ENCODE data around the gene SMYD1.
"Not testable (repeated sequence)": the region's sequence is repeated elsewhere in the genome, so short reads cannot be mapped to it uniquely, and the experiment has no call there.

SMYD1 gene

GRCh38 chr2:88067598-88067997, at the start of gene SMYD1:
Gene SMYD1, plus strand, starts transcription at chr2:88067825. Its CDS starts 40 bp downstream, at chr2:88067865.
- Histone ChIP-seq H3K27ac (ENCODE audit: low read depth, low read length) (no peak within 1 kb of the TSS), H3K4me1 (ENCODE audit: control insufficient read depth, insufficient read depth, low read length) (peaks cover 18% of the 10 kb centered on the region), H3K9me3 (ENCODE audit: control insufficient read depth, insufficient read depth, low read length) (no peaks in the 10 kb centered on the region), H3K9ac (ENCODE audit: low read depth, low read length) (no peak within 1 kb of the TSS), H3K27me3 (ENCODE audit: control insufficient read depth, insufficient read depth, low read length) (no peaks in the 10 kb centered on the region), H3K4me3 (ENCODE audit: low read depth, low read length) (no peak within 1 kb of the TSS), H3K36me3 (ENCODE audit: control insufficient read depth, insufficient read depth, low read length) (no peaks in the 10 kb centered on the region)

DNA sequence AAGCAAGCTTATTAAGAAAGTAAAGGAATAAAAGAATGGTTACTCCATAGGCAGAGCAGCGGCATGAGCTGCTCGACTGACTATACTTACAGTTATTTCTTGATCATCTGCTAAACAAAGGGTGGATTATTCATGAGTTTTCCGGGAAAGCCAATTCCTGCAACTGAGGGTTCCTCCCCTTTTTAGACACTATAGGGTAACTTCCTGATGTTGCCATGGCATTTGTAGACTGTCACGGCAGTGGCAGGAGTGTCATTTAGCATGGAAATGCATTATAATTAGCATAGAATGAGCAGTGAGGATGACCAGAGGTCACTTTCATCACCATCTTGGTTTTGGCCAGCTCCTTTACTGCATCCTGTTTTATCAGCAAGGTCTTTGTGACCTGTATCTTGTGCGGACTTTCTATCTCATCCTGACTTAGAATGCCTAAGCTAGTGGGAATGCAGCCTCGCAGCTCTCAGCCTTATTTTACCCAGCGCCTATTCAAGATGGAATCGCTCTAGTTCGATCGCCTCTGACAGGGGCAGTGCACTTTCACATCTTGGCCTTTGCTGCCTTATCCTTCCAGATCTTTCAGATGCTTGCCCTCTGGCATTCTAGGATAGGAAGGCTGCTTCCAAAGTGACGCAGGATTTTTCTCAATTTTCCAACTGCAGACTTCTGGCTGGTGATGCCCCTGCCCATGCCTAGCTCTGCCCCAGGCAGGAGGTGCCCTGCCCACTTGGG, 49.4 kb upstream of the SMYD1 start:
- H3K9ac ChIP-seq (ENCODE audit: low read depth, low read length); H3K27me3 ChIP-seq (ENCODE audit: control insufficient read depth, insufficient read depth, low read length); H3K36me3 ChIP-seq (ENCODE audit: control insufficient read depth, insufficient read depth, low read length); H3K4me3 ChIP-seq (ENCODE audit: low read depth, low read length); H3K9me3 ChIP-seq (ENCODE audit: control insufficient read depth, insufficient read depth, low read length); H3K27ac ChIP-seq (ENCODE audit: low read depth, low read length): not testable (repeated sequence)
- peaks cover 16% of the 10 kb centered on the region for H3K4me1 ChIP-seq (ENCODE audit: control insufficient read depth, insufficient read depth, low read length)

- Histone ChIP-seq H3K36me3 (ENCODE audit: control insufficient read depth, insufficient read depth, low read length) (no peaks in the 10 kb centered on the region), H3K4me3 (ENCODE audit: low read depth, low read length) (no peak overlapping the region), H3K27me3 (ENCODE audit: control insufficient read depth, insufficient read depth, low read length) (no peaks in the 10 kb centered on the region), H3K9ac (ENCODE audit: low read depth, low read length) (no peak overlapping the region), H3K27ac (ENCODE audit: low read depth, low read length) (peak overlapping the region; percentile 28), H3K9me3 (ENCODE audit: control insufficient read depth, insufficient read depth, low read length) (no peaks in the 10 kb centered on the region; the same call in 1 of the 2 replicates), H3K4me1 (ENCODE audit: control insufficient read depth, insufficient read depth, low read length) (peaks cover 19% of the 10 kb centered on the region)
Measured at GRCh38 chr2:88018909-88019308, 48.7 kb upstream of the SMYD1 start.

GRCh38 chr2:88019985-88020384, 47.6 kb upstream of the SMYD1 start:
- peaks cover 24% of the 10 kb centered on the region for H3K4me1 ChIP-seq (ENCODE audit: control insufficient read depth, insufficient read depth, low read length)
- no peak overlapping the region for H3K4me3 ChIP-seq (ENCODE audit: low read depth, low read length)
- H3K27ac ChIP-seq (ENCODE audit: low read depth, low read length), result no peak overlapping the region
- no peaks in the 10 kb centered on the region for H3K36me3 ChIP-seq (ENCODE audit: control insufficient read depth, insufficient read depth, low read length)
- H3K9me3 ChIP-seq (ENCODE audit: control insufficient read depth, insufficient read depth, low read length), result no peaks in the 10 kb centered on the region; the same call in 1 of the 2 replicates
- no peaks in the 10 kb centered on the region for H3K27me3 ChIP-seq (ENCODE audit: control insufficient read depth, insufficient read depth, low read length)
- H3K9ac ChIP-seq (ENCODE audit: low read depth, low read length), result no peak overlapping the region

DNA sequence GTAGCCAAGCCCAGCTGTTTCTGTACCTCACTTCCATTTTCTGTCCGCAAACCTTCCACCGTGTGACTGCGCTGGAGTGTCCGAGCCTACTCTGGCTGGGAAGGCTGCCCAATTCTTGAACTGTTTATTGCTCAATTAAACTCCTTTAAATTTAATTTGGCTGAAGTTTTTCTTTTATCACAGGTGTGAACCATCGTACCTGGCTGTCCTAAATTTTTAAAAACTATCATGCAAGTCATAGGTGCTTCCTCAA, 45.0 kb upstream of the SMYD1 start:
- Histone ChIP-seq H3K27ac (ENCODE audit: low read depth, low read length) (no peak overlapping the region), H3K9me3 (ENCODE audit: control insufficient read depth, insufficient read depth, low read length) (no peaks in the 10 kb centered on the region; the same call in 1 of the 2 replicates), H3K9ac (ENCODE audit: low read depth, low read length) (no peak overlapping the region), H3K36me3 (ENCODE audit: control insufficient read depth, insufficient read depth, low read length) (no peaks in the 10 kb centered on the region), H3K27me3 (ENCODE audit: control insufficient read depth, insufficient read depth, low read length) (no peaks in the 10 kb centered on the region), H3K4me1 (ENCODE audit: control insufficient read depth, insufficient read depth, low read length) (peaks cover 24% of the 10 kb centered on the region), H3K4me3 (ENCODE audit: low read depth, low read length) (no peak overlapping the region)

- Histone ChIP-seq H3K9me3 (ENCODE audit: control insufficient read depth, insufficient read depth, low read length) (no peaks in the 10 kb centered on the region; the same call in 1 of the 2 replicates), H3K4me1 (ENCODE audit: control insufficient read depth, insufficient read depth, low read length) (peaks cover 23% of the 10 kb centered on the region), H3K27ac (ENCODE audit: low read depth, low read length) (peak overlapping the region; percentile 79), H3K4me3 (ENCODE audit: low read depth, low read length) (peak overlapping the region; percentile 24; the same call in 1 of the 2 replicates), H3K36me3 (ENCODE audit: control insufficient read depth, insufficient read depth, low read length) (0 out of 2 replicates have a peak, but pooled peaks cover 6% of the 10 kb centered on the region), H3K27me3 (ENCODE audit: control insufficient read depth, insufficient read depth, low read length) (no peaks in the 10 kb centered on the region), H3K9ac (ENCODE audit: low read depth, low read length) (0 out of 2 replicates have a peak overlapping the region, but pooled peaks have one; percentile 13)
Measured at GRCh38 chr2:88024509-88024908, 43.1 kb upstream of the SMYD1 start.

DNA sequence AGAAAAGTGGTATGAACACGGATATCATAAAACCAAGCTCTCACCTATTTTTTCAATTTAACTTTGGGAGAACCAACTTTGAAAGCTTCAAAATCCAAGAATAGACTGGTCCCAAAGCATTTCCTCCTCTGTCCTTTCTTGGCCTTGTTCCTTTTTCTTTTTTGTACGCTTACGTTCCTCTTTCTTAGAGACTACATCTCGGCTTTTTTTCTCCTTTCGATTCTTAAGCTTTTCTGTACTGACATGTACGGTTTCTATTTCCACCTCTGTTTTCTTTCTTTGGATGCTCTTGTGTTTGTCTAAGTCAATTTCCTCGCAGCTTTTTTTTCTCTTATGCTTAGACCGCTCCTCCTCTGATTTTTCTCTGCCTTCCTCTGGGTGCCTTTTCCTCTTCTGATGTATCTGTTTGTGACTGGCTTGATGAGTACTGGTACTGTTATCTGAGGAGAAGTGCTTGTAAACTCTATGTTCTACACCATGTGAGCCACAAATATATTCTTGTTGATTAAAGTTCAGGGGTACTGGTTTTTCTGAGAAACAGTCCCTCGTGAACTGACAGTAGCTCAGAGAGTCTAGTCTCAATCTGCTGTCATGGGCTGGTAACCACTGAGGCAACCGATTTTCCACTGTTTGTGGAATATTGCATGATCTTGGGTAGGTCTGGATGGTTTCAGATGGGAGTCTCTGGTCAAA, 39.8 kb upstream of the SMYD1 start:
- peaks cover 17% of the 10 kb centered on the region for H3K36me3 ChIP-seq (ENCODE audit: control insufficient read depth, insufficient read depth, low read length)
- H3K9me3 ChIP-seq (ENCODE audit: control insufficient read depth, insufficient read depth, low read length), result no peaks in the 10 kb centered on the region
- no peak overlapping the region for H3K9ac ChIP-seq (ENCODE audit: low read depth, low read length)
- H3K4me3 ChIP-seq (ENCODE audit: low read depth, low read length), result no peak overlapping the region
- peaks cover 21% of the 10 kb centered on the region for H3K4me1 ChIP-seq (ENCODE audit: control insufficient read depth, insufficient read depth, low read length)
- no peaks in the 10 kb centered on the region for H3K27me3 ChIP-seq (ENCODE audit: control insufficient read depth, insufficient read depth, low read length)
- no peak overlapping the region for H3K27ac ChIP-seq (ENCODE audit: low read depth, low read length)

GRCh38 chr2:88028931-88029330, 38.7 kb upstream of the SMYD1 start:
- Histone ChIP-seq H3K27ac (ENCODE audit: low read depth, low read length) (no peak overlapping the region), H3K27me3 (ENCODE audit: control insufficient read depth, insufficient read depth, low read length) (no peaks in the 10 kb centered on the region), H3K9ac (ENCODE audit: low read depth, low read length) (no peak overlapping the region), H3K4me1 (ENCODE audit: control insufficient read depth, insufficient read depth, low read length) (peaks cover 17% of the 10 kb centered on the region), H3K9me3 (ENCODE audit: control insufficient read depth, insufficient read depth, low read length) (no peaks in the 10 kb centered on the region), H3K4me3 (ENCODE audit: low read depth, low read length) (no peak overlapping the region), H3K36me3 (ENCODE audit: control insufficient read depth, insufficient read depth, low read length) (peaks cover 23% of the 10 kb centered on the region)

GRCh38 chr2:88032070-88032702, 35.4 kb upstream of the SMYD1 start:
- Histone ChIP-seq H3K4me1 (ENCODE audit: control insufficient read depth, insufficient read depth, low read length) (peaks cover 7% of the 10 kb centered on the region), H3K27ac (ENCODE audit: low read depth, low read length) (no peak overlapping the region), H3K9me3 (ENCODE audit: control insufficient read depth, insufficient read depth, low read length) (no peaks in the 10 kb centered on the region), H3K36me3 (ENCODE audit: control insufficient read depth, insufficient read depth, low read length) (peaks cover 37% of the 10 kb centered on the region), H3K27me3 (ENCODE audit: control insufficient read depth, insufficient read depth, low read length) (no peaks in the 10 kb centered on the region), H3K4me3 (ENCODE audit: low read depth, low read length) (no peak overlapping the region), H3K9ac (ENCODE audit: low read depth, low read length) (no peak overlapping the region)

GRCh38 chr2:88036182-88036581, 31.4 kb upstream of the SMYD1 start:
- peaks cover 27% of the 10 kb centered on the region for H3K36me3 ChIP-seq (ENCODE audit: control insufficient read depth, insufficient read depth, low read length)
- H3K27me3 ChIP-seq (ENCODE audit: control insufficient read depth, insufficient read depth, low read length), result no peaks in the 10 kb centered on the region
- no peak overlapping the region for H3K4me3 ChIP-seq (ENCODE audit: low read depth, low read length)
- no peak overlapping the region for H3K27ac ChIP-seq (ENCODE audit: low read depth, low read length)
- no peaks in the 10 kb centered on the region for H3K4me1 ChIP-seq (ENCODE audit: control insufficient read depth, insufficient read depth, low read length)
- H3K9me3 ChIP-seq (ENCODE audit: control insufficient read depth, insufficient read depth, low read length), result no peaks in the 10 kb centered on the region
- H3K9ac ChIP-seq (ENCODE audit: low read depth, low read length), result no peak overlapping the region

GRCh38 chr2:88036606-88037005, 31.0 kb upstream of the SMYD1 start:
- H3K9me3 ChIP-seq (ENCODE audit: control insufficient read depth, insufficient read depth, low read length), result no peaks in the 10 kb centered on the region
- H3K4me3 ChIP-seq (ENCODE audit: low read depth, low read length), result no peak overlapping the region
- H3K27ac ChIP-seq (ENCODE audit: low read depth, low read length), result no peak overlapping the region
- H3K9ac ChIP-seq (ENCODE audit: low read depth, low read length), result no peak overlapping the region
- no peaks in the 10 kb centered on the region for H3K27me3 ChIP-seq (ENCODE audit: control insufficient read depth, insufficient read depth, low read length)
- peaks cover 27% of the 10 kb centered on the region for H3K36me3 ChIP-seq (ENCODE audit: control insufficient read depth, insufficient read depth, low read length)
- no peaks in the 10 kb centered on the region for H3K4me1 ChIP-seq (ENCODE audit: control insufficient read depth, insufficient read depth, low read length)
